Mucosa of rectum (tissue), 2 donors: ENCODE results near the gene POLR2J.

ENCODE experiments used
- H3K27ac ChIP-seq, 2 donors: one replicate each; pipeline ENCODE4 v1.7.0; 2013; ENCODE audit warnings: inconsistent platforms in 2 of 2, low read depth in 2 of 2, low read length in 2 of 2
- H3K27me3 ChIP-seq, 2 donors: one replicate each; pipeline ENCODE4 v1.7.0; 2013; ENCODE audit warnings: low read length in 2 of 2; ENCODE audit not compliant: control insufficient read depth in 2 of 2, insufficient read depth in 2 of 2
- H3K36me3 ChIP-seq, 2 donors: one replicate each; pipeline ENCODE4 v1.7.0; 2013; ENCODE audit warnings: low read length in 2 of 2; ENCODE audit not compliant: control insufficient read depth in 2 of 2, insufficient read depth in 2 of 2
- H3K4me1 ChIP-seq, 2 donors: one replicate each; pipeline ENCODE4 v1.7.0; 2013; ENCODE audit warnings: low read length in 2 of 2, mild to moderate bottlenecking in 1 of 2; ENCODE audit not compliant: control insufficient read depth in 2 of 2, insufficient read depth in 2 of 2
- H3K4me3 ChIP-seq, 2 donors: one replicate each; pipeline ENCODE4 v1.7.0; 2013; ENCODE audit warnings: low read length in 2 of 2
- H3K9ac ChIP-seq, 2 donors: one replicate each; pipeline ENCODE4 v1.7.0; 2013; ENCODE audit warnings: low read length in 2 of 2, low read depth in 1 of 2, mild to moderate bottlenecking in 1 of 2
- H3K9me3 ChIP-seq, 2 donors: one replicate each; pipeline ENCODE4 v1.7.0; 2013; ENCODE audit warnings: low read length in 2 of 2; ENCODE audit not compliant: control insufficient read depth in 2 of 2
- donor health status: healthy.
- donor health status: Normal muscosa, but diverticular disease.

Gene POLR2J

DNA sequence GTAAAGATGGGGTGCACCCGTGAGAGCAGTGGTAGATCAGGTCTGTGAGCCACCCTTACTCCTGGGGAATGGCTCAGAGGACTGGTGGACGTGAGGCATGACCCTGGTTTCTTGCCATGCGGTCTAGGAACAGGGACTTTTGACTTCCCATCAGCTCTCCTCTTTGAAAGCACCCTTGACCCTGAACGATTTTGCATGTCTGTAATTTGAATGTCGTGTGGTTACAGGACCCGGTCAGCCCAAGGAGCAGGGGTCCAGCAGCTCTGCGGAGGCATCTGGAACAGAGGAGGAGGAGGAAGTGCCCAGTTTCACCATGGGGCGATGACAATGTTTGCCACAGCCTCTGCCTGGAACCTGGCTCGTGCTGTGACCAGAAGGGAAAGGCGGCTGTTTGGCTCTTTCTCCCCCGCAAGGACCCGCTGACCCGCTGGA is 53.9 kb downstream of the POLR2J start:
- Histone ChIP-seq H3K27ac (peak overlapping the region; percentile 37 to 94), H3K4me3 (peak overlapping the region in 1 of 2 donors; percentile 54), H3K27me3 (no peaks in the 10 kb centered on the region), H3K9me3 (no peaks in the 10 kb centered on the region), H3K36me3 (peaks cover 14 to 21% of the 10 kb centered on the region in 2 donors), H3K4me1 (peaks cover 5 to 17% of the 10 kb centered on the region in 2 donors), H3K9ac (no peak overlapping the region)

DNA sequence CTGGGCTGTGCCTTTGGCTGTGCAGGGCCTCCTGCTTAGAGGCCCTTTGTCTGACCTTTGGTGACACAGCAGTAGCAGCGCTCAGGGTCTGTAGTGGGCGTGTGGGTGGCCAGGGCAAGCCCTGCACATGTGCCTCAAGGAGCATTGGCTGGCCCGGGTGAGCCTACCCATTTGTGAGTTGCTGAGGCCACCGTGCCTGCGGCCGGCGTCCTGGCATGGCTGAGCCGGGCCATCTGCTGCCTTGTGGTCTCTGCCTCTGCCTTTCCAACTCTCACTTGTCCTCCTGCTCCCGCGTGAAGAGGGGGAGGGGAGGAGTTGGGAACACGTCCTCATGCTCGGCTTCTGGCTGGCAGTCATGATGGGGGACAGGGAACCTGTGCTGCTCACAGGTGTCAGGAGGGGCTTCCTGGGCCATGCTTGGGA is 54.6 kb downstream of the POLR2J start:
- H3K9me3 ChIP-seq: no peaks in the 10 kb centered on the region
- no peak overlapping the region for H3K9ac ChIP-seq
- peaks cover 16 to 21% of the 10 kb centered on the region in 2 donors for H3K36me3 ChIP-seq
- peak overlapping the region; percentile 37 to 94 for H3K27ac ChIP-seq
- H3K27me3 ChIP-seq: no peaks in the 10 kb centered on the region
- no peak overlapping the region for H3K4me3 ChIP-seq
- H3K4me1 ChIP-seq: peaks cover 5 to 17% of the 10 kb centered on the region in 2 donors
